Measurements from ENCODE around the gene NQO1.

- TF ChIP-seq CTCF (IDR thresholded peaks at IDR 0.05) (no peak), EZH2 (IDR thresholded peaks at IDR 0.05; ENCODE audit: borderline replicate concordance, insufficient read depth, low read depth, low read length, poor library complexity, severe bottlenecking) (no peak)
Observed at GRCh38 chr16:69688589-69688988, 37.8 kb downstream of the NQO1 start.
